ENCODE results near the gene ACTR1B.

DNA sequence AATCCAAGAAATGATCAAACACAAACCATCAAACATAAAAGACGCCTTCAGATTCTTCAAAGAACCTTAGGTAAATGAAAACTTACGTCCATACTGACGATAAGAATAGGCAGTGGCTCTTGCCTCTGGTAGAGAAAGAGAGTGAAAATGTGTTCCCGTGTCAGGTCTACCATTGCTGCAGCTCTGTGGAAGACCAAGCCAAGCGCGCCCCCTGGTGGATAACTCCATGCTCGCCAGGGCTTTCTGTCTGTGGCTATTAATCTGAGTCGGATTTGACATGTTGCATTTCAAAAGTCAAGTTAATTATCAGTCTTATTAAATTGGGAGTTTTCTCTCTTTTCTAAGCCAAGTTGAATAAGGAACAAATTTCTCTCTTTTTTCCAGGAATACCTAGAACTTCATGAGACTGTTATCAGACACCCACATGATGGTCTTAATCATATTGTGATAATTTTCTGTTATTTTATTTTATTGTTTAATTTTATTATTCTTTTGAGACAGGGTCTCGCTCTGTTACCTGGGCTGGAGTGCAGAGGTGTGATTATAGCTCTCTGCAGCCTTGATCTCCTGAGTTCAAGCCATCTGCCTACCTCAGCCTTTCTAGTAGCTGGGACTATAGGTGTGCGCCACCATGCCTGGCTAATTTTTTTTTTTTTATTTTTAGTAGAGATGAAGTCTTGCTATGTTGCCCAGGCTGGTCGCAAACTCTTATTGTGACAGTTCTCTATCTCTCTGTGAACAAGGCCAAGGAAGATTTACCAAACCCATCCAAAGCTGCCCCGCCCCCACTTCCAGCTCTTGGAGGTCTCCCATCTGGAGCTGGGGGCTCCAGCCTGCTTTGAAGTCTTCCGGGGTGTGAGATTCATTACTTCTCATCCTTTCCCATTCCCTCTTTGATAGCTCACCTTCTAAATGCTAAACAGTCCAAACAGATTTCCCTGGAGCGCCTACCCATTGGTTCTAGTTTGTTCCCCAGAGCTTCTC, 33.7 kb upstream of the ACTR1B start:
- TF ChIP-seq, protein P1, sequence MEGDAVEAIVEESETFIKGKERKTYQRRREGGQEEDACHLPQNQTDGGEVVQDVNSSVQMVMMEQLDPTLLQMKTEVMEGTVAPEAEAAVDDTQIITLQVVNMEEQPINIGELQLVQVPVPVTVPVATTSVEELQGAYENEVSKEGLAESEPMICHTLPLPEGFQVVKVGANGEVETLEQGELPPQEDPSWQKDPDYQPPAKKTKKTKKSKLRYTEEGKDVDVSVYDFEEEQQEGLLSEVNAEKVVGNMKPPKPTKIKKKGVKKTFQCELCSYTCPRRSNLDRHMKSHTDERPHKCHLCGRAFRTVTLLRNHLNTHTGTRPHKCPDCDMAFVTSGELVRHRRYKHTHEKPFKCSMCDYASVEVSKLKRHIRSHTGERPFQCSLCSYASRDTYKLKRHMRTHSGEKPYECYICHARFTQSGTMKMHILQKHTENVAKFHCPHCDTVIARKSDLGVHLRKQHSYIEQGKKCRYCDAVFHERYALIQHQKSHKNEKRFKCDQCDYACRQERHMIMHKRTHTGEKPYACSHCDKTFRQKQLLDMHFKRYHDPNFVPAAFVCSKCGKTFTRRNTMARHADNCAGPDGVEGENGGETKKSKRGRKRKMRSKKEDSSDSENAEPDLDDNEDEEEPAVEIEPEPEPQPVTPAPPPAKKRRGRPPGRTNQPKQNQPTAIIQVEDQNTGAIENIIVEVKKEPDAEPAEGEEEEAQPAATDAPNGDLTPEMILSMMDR (IDR thresholded peaks at IDR 0.05; ENCODE audit: insufficient read depth, low read length): peak; percentile 71
- TF ChIP-seq POLR2AphosphoS5 (IDR thresholded peaks at IDR 0.05; ENCODE audit: low read depth) (no peak), GABPA (IDR thresholded peaks at IDR 0.05; ENCODE audit: low read depth) (no peak)
- TF ChIP-seq, protein P2, sequence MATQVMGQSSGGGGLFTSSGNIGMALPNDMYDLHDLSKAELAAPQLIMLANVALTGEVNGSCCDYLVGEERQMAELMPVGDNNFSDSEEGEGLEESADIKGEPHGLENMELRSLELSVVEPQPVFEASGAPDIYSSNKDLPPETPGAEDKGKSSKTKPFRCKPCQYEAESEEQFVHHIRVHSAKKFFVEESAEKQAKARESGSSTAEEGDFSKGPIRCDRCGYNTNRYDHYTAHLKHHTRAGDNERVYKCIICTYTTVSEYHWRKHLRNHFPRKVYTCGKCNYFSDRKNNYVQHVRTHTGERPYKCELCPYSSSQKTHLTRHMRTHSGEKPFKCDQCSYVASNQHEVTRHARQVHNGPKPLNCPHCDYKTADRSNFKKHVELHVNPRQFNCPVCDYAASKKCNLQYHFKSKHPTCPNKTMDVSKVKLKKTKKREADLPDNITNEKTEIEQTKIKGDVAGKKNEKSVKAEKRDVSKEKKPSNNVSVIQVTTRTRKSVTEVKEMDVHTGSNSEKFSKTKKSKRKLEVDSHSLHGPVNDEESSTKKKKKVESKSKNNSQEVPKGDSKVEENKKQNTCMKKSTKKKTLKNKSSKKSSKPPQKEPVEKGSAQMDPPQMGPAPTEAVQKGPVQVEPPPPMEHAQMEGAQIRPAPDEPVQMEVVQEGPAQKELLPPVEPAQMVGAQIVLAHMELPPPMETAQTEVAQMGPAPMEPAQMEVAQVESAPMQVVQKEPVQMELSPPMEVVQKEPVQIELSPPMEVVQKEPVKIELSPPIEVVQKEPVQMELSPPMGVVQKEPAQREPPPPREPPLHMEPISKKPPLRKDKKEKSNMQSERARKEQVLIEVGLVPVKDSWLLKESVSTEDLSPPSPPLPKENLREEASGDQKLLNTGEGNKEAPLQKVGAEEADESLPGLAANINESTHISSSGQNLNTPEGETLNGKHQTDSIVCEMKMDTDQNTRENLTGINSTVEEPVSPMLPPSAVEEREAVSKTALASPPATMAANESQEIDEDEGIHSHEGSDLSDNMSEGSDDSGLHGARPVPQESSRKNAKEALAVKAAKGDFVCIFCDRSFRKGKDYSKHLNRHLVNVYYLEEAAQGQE (IDR thresholded peaks at IDR 0.05; ENCODE audit: insufficient replicate concordance, low read depth): no peak

Measured in HL-60 (cell line).